HG02885 (cell line): ENCODE results near the gene HBQ1.
"Not testable (repeated sequence)": the region's sequence is repeated elsewhere in the genome, so short reads cannot be mapped to it uniquely, and the experiment has no call there.

ENCODE experiments used
- ATAC-seq: cut with Tn5 transposase; IDR thresholded peaks from one replicate; pipeline ENCODE4 v1.9.1; 2021; ENCODE audit warnings: mild to moderate bottlenecking; ENCODE audit not compliant: unreplicated experiment, poor library complexity

The HBQ1 gene

DNA sequence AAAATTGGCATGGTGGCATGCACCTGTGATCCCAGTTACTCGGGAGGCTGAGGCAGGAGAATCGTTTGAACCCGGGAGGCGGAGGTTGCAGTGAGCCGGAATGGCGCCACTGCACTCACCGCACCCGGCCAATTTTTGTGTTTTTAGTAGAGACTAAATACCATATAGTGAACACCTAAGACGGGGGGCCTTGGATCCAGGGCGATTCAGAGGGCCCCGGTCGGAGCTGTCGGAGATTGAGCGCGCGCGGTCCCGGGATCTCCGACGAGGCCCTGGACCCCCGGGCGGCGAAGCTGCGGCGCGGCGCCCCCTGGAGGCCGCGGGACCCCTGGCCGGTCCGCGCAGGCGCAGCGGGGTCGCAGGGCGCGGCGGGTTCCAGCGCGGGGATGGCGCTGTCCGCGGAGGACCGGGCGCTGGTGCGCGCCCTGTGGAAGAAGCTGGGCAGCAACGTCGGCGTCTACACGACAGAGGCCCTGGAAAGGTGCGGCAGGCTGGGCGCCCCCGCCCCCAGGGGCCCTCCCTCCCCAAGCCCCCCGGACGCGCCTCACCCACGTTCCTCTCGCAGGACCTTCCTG, at the start of gene HBQ1:
TSS of gene HBQ1 (plus strand) at position 359 of the 575 bp plus-strand sequence. CDS start at position 387, 28 bp downstream.
- no peak for ATAC-seq

DNA sequence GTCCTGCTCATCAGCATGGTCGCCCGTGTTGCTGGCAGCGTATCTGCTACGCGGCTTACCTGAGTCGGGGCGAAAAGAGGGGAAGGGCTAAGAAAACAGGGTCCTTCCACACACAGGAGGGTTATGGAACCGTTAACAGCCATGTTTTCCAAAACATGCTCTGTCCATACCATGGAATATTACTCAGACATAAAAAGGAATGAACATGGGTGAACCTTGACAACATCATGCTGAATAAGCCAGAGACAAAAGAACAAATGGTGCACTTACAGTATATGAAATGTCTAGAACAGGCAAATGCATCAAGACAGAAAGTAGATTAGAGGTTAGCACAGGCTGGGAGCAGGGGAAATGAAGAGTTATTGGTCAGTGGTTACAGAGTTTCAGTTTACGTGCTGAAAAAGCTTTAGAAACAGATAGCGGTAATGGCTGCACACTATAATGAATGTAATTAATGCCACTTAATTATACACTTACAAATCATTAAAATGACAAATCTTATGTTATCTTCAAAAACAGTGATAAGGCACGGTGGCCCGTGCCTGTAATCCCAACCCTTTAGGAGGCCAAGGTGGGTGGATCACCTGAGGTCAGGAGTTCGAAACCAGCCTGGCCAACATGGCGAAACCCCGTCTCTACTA, 49.6 kb upstream of the HBQ1 start:
- ATAC-seq: no peak

GRCh38 chr16:132120-132519, 48.1 kb upstream of the HBQ1 start:
- no peak for ATAC-seq

DNA sequence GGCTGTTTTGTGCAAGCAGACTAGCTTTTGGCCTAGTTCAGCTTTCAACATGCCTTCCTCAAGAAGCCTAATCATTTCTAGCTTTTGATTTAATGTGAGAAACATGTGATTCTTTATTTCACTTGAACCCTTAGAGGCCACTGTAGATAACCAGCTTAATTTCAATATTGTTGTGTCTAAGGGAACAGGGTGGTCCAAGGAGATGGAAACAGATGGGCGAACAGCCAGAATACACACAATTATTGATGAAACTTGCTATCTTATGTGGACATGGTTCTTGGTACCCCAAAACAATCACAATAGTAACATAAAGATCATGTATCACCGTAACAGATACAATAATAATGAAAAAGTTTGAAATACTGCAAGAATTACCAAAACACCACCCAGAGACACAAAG, 46.5 kb upstream of the HBQ1 start:
- ATAC-seq: no peak

DNA sequence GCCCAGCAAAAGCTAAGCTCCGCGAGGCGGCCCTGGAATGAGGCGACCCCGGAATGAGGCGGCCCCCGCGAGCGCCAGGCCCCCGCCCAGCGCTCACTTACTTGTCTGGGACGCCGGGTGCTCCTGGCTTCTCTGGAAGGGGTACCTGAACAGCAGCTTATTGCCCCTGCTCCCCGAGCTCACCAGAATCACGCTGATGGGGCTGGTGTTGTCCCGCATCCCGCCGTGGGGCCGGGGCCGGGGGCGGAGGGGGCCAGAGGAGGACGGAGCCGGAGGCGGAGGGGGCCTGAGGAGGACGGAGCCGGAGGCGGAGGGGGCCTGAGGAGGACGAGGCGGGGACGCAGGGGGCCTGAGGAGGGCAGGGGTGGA, 42.2 kb upstream of the HBQ1 start:
- no peak for ATAC-seq

DNA sequence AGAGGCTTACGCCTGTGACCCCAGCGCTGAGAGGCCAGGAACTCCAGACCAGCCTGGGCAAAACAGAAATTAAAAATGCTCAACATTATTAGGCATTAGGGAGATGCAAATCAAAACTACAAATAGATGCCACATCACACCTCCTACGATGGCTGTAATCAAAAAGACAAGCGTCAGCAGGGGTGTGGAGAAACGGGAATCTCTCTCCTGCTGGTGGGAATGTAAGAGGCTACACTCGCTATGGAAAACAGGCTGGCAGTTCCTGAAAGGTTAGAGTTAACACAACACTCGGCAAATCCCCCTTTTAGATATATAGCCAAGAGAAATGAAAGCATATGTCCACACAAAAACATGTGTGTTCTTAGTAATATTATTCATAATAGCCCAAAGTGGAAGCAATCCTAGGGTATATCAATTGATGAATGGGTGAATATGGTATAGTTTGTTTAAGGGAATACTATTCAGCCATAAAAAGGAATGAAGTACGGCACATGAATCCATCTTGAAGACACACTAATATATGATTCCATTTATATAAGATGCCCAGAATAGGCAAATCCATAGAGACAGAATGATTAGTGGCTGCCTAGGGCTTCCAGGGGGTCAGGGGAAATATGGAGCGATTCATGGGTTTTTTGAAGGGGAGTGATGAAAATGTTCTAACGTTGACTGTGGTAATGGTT, 39.9 kb upstream of the HBQ1 start:
- ATAC-seq: no peak

- ATAC-seq: no peak
Measured at GRCh38 chr16:142405-142967, 37.8 kb upstream of the HBQ1 start.

GRCh38 chr16:143047-143446, 37.2 kb upstream of the HBQ1 start:
- no peak for ATAC-seq

DNA sequence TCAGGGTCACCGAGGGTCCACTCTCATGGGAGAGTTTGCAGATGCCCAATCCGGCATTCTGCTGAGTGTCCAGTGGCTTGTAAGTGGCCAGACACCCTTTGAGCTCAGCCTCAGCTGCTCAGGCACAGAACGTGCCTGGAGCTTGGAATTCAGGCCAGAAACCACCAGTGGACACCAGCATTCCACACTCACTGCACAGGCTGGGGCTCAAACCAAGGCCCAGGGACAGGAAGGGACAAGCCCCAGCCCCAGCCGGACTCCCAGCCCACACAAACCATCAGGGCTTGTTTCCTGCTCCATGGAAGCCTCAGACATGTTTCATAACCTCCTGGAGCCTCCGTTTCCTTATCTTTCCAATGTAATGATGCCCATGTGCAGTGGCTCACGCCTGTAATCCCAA, 36.8 kb upstream of the HBQ1 start:
- no peak for ATAC-seq

GRCh38 chr16:144797-145252, 35.4 kb upstream of the HBQ1 start:
- ATAC-seq: no peak

- ATAC-seq: no peak
Measured at GRCh38 chr16:146646-147045, 33.6 kb upstream of the HBQ1 start.

DNA sequence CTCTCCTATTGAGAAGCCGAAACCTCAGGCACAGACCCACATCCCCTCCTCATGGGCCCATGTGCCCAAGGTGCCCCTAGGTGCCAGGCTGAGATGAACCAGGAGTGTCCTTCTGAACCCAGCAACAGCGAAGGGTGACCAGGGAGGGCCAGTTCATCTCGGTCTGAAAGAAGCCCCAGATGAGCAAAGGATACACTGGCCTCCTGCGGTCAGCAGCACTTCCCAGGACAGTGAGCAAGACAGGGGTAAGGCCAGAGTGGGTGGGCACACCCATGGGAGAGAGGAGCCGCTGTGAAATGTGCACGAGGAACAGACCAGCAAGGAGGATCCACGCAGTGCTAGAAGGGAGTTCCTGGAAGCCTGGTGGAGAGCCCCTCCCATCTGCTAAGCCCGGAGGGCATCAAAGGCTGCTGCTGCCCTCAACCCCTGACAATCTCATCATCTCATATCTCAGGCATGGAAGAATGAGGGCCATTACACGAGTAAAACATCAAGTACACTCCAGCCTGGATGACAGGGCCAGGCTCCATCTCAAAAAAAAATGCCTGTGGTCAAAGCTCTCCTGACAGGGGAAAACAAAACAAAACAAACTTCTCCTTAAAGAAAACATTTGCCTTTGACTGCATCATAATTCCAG, 31.1 kb upstream of the HBQ1 start:
- no peak for ATAC-seq

DNA sequence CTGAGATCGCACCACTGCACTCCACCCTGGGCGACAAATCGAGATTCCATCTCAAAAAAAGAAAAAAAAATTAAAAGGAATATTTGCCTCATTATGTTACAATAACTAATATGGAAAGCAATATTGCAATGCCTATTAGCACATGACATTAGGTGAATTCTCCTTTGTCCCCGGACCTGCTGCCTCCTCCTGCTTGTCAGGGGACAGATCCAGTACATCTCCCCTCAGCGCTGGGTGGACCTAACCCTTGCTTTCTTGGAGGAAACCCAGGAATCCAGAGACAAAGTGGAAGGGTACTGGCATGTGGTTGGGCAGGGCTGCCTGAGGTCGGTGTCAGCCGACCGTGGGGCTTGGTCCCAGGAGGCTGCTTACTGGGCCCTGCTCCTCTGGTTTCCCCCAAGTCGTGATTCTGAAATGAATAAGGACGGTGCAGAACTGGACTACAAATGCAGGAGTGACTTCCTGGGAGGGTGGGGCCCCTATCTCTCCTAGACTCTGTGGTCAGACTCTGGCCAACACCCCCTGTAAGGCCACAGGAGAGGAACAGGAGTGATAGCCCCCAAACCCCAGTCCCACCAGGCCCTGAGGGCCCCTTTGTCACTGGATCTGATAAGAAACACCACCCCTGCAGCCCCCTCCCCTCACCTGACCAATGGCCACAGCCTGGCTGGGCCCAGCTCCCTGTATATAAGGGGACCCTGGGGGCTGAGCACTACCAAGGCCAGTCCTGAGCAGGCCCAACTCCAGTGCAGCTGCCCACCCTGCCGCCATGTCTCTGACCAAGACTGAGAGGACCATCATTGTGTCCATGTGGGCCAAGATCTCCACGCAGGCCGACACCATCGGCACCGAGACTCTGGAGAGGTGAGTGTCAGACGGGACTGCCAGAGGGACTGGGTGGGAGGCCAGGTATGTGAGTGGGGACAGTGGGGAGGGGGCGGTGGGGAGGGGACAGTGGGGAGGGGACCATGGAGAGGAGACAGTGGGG, 27.8 kb upstream of the HBQ1 start, which contains the start of gene HBZ:
TSS of gene HBZ (plus strand) at position 504 of the 988 bp plus-strand sequence. CDS start at position 770, 266 bp downstream.
- ATAC-seq: no peak

DNA sequence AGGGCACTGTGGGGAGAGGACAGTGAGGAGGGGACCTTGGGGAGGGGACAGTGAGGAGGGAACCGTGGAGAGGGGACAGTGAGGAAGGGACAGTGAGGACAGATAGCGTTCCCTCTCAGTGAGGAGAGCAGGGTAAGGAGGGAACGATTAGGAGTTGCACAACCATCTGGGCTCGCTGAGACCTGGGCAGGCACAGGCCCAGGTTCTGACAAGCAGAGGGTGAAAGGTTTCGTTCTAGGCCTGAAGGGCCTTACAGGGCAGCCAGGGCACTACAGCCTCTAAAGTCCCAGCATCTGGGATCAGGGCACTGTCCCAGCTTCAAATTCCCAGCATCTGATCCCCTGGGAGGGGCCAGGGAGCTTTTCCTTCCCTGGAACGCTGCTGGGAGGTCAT, 27.1 kb upstream of the HBQ1 start:
- not testable (repeated sequence) for ATAC-seq

DNA sequence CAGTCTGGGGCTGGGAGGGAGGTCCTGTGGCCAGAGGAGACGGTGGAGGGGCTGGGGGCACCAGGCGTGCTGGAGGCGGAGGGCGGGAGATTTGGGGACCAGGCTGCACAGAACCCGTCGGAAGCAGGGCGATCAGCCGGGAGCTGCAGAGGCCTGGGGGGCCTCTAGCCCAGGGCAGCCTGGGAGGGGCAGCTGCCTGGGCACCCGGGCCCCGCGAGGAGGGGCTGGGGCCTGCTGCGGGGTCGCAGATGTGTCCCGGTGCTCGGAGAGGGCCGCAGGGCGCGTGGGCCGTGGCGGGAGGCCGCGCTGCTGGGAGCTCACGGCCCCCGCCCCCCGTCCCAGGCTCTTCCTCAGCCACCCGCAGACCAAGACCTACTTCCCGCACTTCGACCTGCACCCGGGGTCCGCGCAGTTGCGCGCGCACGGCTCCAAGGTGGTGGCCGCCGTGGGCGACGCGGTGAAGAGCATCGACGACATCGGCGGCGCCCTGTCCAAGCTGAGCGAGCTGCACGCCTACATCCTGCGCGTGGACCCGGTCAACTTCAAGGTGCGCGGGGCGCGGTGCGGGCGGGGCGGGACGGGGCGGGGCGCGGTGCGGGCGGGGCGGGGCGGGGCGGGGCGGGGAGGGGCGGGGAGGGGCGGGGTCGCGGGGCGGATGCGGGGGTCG, 26.6 kb upstream of the HBQ1 start:
- ATAC-seq: not testable (repeated sequence)

GRCh38 chr16:154217-155030, 25.8 kb upstream of the HBQ1 start:
- ATAC-seq: no peak

DNA sequence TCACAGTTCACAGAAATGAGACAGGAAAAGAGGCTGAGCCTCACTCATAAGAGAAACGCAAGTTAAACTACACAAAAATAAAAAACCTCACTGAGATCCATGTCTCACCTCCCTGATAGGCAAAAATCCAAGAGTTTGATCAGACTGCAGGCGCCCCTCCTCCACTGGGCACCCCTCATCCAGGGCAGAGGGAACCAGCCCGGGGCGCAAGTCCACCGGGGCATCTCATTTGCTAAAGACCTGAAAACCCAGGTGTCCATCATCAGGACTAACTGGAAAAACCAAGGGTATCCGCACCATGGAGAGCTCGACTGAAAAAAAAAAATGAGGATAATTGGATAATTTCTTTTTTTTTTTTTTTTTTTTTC, 25.2 kb upstream of the HBQ1 start:
- ATAC-seq: no peak

DNA sequence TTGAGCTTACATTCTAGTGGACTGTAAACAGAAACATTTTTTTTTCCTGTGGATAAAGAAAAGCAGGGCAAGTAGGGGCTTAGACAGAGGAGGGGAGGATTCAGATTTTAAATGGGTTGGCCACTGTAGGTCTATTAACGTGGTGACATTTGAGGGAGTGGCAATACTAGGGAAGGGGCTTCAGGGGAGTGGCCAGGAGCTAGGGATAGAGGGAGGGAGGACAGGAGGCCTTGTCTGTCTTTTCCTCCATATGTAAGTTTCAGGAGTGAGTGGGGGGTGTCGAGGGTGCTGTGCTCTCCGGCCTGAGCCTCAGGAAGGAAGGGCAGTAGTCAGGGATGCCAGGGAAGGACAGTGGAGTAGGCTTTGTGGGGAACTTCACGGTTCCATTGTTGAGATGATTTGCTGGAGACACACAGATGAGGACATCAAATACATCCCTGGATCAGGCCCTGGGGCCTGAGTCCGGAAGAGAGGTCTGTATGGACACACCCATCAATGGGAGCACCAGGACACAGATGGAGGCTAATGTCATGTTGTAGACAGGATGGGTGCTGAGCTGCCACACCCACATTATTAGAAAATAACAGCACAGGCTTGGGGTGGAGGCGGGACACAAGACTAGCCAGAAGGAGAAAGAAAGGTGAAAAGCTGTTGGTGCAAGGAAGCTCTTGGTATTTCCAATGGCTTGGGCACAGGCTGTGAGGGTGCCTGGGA, 21.0 kb upstream of the HBQ1 start:
- ATAC-seq: no peak
